Femur (tissue), 1 donor: ENCODE measurements around the gene HOMER1.
"Not testable (repeated sequence)": the region's sequence is repeated elsewhere in the genome, so short reads cannot be mapped to it uniquely, and the experiment has no call there.

Experiments used
- DNase-seq: peaks from one replicate; pipeline ENCODE4 v3.0.0-alpha.2; 2017

The HOMER1 gene

GRCh38 chr5:79408028-79408427 lies 105.9 kb downstream of the HOMER1 start:
- no peak for DNase-seq

- DNase-seq = no peak
Measured at GRCh38 chr5:79407591-79407990, 106.3 kb downstream of the HOMER1 start.

- DNase-seq = no peak
Measured at GRCh38 chr5:79401216-79401615, 112.7 kb downstream of the HOMER1 start.

- no peak for DNase-seq
Measured at GRCh38 chr5:79399046-79399445, 114.9 kb downstream of the HOMER1 start.

GRCh38 chr5:79397080-79397479 lies 116.9 kb downstream of the HOMER1 start:
- no peak for DNase-seq

- no peak for DNase-seq
Measured at GRCh38 chr5:79396265-79396664, 117.7 kb downstream of the HOMER1 start.

- no peak for DNase-seq
Measured at GRCh38 chr5:79395296-79395695, 118.6 kb downstream of the HOMER1 start.

GRCh38 chr5:79392776-79393175 lies 121.2 kb downstream of the HOMER1 start:
- DNase-seq = no peak

GRCh38 chr5:79386679-79387078 lies 127.3 kb downstream of the HOMER1 start:
- DNase-seq = no peak

- not testable (repeated sequence) for DNase-seq
Measured at GRCh38 chr5:79385126-79385525, 128.8 kb downstream of the HOMER1 start.

GRCh38 chr5:79378510-79379186 lies 135.3 kb downstream of the HOMER1 start:
- no peak for DNase-seq

- DNase-seq = no peak
Measured at GRCh38 chr5:79357398-79357797, 156.5 kb downstream of the HOMER1 start.

GRCh38 chr5:79349881-79350280 lies 164.1 kb downstream of the HOMER1 start:
- DNase-seq = no peak

GRCh38 chr5:79349047-79349446 lies 164.9 kb downstream of the HOMER1 start:
- DNase-seq = no peak

GRCh38 chr5:79346420-79346824 lies 167.5 kb downstream of the HOMER1 start:
- DNase-seq = no peak

- no peak for DNase-seq
Measured at GRCh38 chr5:79333852-79334557, 179.9 kb downstream of the HOMER1 start.

GRCh38 chr5:79330071-79330470 lies 183.9 kb downstream of the HOMER1 start:
- DNase-seq = no peak

- no peak for DNase-seq
Measured at GRCh38 chr5:79329453-79329852, 184.5 kb downstream of the HOMER1 start.
